ENCODE results near the gene FDXACB1.
"Not testable (repeated sequence)": the region's sequence is repeated elsewhere in the genome, so short reads cannot be mapped to it uniquely, and the experiment has no call there.

FDXACB1 gene

GRCh38 chr11:111908639-111909305, 29.8 kb upstream of the FDXACB1 start:
- DNase-seq (ENCODE audit: low read depth, low spot score) = no peak

- DNase-seq (ENCODE audit: low read depth, low spot score) = no peak
Measured at GRCh38 chr11:111906680-111907079, 27.7 kb upstream of the FDXACB1 start.

GRCh38 chr11:111905411-111905810, 26.4 kb upstream of the FDXACB1 start:
- no peak for DNase-seq (ENCODE audit: low read depth, low spot score)

GRCh38 chr11:111886844-111887243, 7.9 kb upstream of the FDXACB1 start:
- no peak for DNase-seq (ENCODE audit: low read depth, low spot score)

GRCh38 chr11:111886032-111886431, 7.1 kb upstream of the FDXACB1 start:
- DNase-seq (ENCODE audit: low read depth, low spot score) = no peak

- DNase-seq (ENCODE audit: low read depth, low spot score) = not testable (repeated sequence)
Measured at GRCh38 chr11:111885053-111885452, 6.1 kb upstream of the FDXACB1 start.

- DNase-seq (ENCODE audit: low read depth, low spot score) = no peak
Measured at GRCh38 chr11:111882202-111882601, 3.2 kb upstream of the FDXACB1 start.

- DNase-seq (ENCODE audit: low read depth, low spot score) = no peak
Measured at GRCh38 chr11:111879637-111879960, 634 bp upstream of the FDXACB1 start.

- no peak for DNase-seq (ENCODE audit: low read depth, low spot score)
Measured at GRCh38 chr11:111878385-111878848, 548 bp downstream of the FDXACB1 start.

- DNase-seq (ENCODE audit: low read depth, low spot score) = no peak
Measured at GRCh38 chr11:111871693-111872161, 7.2 kb downstream of the FDXACB1 start.

- peak; percentile 57 for DNase-seq (ENCODE audit: low read depth, low spot score)
Measured at GRCh38 chr11:111870886-111871692, 7.9 kb downstream of the FDXACB1 start, which contains the start of gene ALG9. ALG9 (minus strand) TSS chr11:111871581; CDS start chr11:111871482, 99 bp downstream.

- no peak for DNase-seq (ENCODE audit: low read depth, low spot score)
Measured at GRCh38 chr11:111870522-111870885, 8.5 kb downstream of the FDXACB1 start.

GRCh38 chr11:111870113-111870512, 8.9 kb downstream of the FDXACB1 start:
- no peak for DNase-seq (ENCODE audit: low read depth, low spot score)

- DNase-seq (ENCODE audit: low read depth, low spot score) = no peak
Measured at GRCh38 chr11:111860257-111860656, 18.7 kb downstream of the FDXACB1 start.

- DNase-seq (ENCODE audit: low read depth, low spot score) = no peak
Measured at GRCh38 chr11:111855506-111855905, 23.5 kb downstream of the FDXACB1 start.

GRCh38 chr11:111852103-111852502, 26.9 kb downstream of the FDXACB1 start:
- no peak for DNase-seq (ENCODE audit: low read depth, low spot score)

- DNase-seq (ENCODE audit: low read depth, low spot score) = no peak
Measured at GRCh38 chr11:111851636-111852035, 27.3 kb downstream of the FDXACB1 start.

GRCh38 chr11:111851067-111851466, 27.9 kb downstream of the FDXACB1 start:
- no peak for DNase-seq (ENCODE audit: low read depth, low spot score)

GRCh38 chr11:111849631-111850030, 29.3 kb downstream of the FDXACB1 start:
- no peak for DNase-seq (ENCODE audit: low read depth, low spot score)

GRCh38 chr11:111846636-111847035, 32.3 kb downstream of the FDXACB1 start:
- DNase-seq (ENCODE audit: low read depth, low spot score) = no peak

GRCh38 chr11:111846063-111846462, 32.9 kb downstream of the FDXACB1 start:
- no peak for DNase-seq (ENCODE audit: low read depth, low spot score)

GRCh38 chr11:111845276-111846028, 33.5 kb downstream of the FDXACB1 start:
- DNase-seq (ENCODE audit: low read depth, low spot score) = no peak

All from iPS DF 19.7 (cell line).